T1000 (cell line): ENCODE results near the gene CMTM6.
"Not testable (repeated sequence)": the region's sequence is repeated elsewhere in the genome, so short reads cannot be mapped to it uniquely, and the experiment has no call there.

Experiments used
- DNase-seq: peaks from one replicate; lab custom pipeline; 2025; ENCODE audit warnings: mixed read lengths; lab: John Stamatoyannopoulos, UW

CMTM6 gene

DNA sequence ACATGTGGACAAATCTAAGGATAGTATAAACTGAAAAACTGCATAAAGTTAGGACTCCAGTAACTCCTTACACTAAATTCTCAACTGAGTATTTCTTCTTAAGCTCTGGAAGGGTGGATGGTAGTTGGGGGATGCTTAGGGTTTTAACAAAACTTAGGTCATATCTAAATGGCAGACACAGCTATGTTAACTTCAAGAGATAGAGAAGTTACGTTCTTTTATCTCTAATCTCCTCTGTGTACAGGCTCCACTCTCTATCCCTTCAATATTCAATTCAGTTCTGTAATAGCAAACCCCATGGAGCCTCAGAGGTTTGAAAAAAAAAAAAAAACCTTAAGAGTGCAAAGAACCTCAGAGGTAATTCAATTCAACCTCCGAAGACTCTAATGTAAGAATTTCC is 3.1 kb downstream of the CMTM6 start:
- DNase-seq = no peak

DNA sequence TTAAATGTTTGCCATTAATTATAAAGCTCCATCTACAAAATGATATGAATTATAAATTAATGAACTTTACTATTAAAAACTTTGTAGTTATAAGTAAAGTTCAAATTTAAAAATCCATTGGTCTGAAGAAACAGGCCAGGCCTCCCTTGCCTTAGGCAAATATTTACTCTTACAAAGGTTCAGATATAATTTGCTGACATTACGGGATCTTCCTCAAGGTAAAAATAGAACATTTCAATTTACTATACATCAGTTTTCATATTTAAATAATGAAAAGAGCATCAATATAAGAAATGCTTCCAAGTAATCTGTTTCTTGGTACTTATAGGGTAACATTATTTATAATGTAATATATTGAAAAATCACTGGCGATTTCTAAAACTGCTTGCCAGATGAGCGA is 3.7 kb downstream of the CMTM6 start:
- DNase-seq = no peak

DNA sequence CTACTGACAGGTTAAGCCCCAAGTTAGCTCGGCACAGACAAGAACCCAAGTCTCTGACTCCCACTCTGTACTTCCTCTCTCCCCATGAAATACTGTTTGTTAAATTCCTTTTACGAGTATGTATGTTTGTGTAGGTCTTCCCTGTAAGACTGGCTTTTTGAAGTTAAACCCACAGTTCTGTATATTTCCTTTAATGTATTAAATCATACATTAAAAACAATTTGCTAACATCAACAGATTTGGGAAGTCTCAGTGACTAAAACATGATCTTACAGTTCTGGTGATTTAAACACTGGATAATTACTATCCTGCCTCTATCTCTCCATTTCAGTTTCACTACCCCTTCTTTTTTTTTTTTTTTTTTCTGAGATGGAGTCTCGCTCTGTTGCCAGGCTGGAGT is 4.4 kb downstream of the CMTM6 start:
- DNase-seq = no peak

DNA sequence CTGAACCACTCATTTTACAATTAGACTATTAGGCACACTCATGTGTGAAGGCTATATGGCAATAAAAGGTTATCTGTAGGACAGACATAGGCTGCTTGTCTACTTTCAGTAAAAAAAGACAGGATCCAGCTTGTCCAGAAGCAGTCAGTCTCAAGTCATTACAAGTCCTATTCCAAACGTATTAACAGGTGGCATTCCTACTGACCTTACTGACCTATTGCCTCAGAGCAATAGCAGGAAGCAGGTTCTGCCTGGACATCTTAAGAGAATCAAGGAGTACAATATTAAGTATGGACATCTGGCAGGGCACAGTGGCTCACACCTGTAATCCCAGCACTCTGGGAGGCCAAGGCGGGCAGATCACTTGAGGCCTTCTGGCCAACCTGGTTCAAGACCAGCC is 7.0 kb downstream of the CMTM6 start:
- DNase-seq = no peak

DNA sequence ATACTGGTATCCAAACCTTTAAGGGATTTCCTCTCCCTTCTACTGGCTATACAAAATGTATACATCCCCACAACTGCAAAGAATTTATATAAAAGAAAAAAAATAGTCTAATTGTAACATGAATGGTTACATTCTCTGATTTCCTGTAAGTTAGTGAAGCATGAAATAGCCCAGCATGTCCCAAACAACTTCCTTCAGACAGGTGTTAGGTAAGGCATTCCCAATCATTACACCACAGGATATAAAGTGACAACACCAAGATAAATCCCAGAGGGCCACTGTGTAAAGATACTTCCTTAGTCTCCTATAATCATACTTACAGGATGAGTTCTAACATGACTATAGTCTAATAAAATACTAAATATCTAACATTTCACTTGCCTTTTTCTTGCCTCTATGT is 7.6 kb downstream of the CMTM6 start:
- DNase-seq = no peak

DNA sequence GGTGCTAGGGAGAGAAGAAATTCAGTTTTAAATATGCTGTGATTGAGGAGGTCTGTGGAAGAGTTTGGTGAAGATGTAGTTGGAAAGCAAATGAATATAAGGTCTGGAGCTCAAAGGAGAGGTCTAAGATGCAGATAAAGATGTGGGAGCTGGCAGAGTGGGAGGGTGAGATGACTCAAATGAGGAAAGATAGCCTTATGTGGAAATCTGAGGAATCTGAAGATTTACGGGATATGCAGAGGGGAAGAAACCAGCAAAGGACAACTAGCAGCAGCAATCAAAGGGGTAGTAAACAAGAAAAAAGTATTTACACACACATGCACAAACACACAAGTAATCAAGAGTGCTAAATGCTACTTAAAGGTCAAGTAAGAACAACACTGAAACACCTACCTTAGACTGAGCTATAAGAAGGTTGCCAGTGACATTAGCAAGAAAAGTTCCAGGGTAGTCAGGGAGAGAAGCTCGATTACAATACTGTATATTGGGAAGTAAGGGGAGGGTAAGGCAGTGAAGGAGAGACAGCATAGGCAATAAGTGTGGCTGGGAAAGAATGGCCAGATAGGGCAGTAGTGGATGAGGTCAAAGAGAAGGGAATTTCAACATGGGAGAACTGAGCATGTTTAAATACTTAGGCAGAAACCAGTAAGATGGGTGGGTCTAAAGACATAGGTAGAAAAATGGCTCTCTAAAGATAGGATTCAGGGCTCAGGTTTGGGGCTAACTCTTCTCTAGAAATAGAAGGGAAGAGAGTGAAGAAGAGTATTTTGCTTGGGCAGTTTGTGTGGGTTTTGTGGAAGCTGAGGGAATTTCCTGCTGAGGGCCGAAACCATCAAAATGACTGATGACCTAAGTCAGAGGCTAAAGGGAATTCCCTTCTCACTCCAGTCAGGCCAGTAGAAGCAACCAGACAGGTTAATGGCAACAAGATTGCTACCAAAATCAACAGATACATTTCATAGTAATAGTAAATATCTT is 8.9 kb downstream of the CMTM6 start:
- DNase-seq = no peak

DNA sequence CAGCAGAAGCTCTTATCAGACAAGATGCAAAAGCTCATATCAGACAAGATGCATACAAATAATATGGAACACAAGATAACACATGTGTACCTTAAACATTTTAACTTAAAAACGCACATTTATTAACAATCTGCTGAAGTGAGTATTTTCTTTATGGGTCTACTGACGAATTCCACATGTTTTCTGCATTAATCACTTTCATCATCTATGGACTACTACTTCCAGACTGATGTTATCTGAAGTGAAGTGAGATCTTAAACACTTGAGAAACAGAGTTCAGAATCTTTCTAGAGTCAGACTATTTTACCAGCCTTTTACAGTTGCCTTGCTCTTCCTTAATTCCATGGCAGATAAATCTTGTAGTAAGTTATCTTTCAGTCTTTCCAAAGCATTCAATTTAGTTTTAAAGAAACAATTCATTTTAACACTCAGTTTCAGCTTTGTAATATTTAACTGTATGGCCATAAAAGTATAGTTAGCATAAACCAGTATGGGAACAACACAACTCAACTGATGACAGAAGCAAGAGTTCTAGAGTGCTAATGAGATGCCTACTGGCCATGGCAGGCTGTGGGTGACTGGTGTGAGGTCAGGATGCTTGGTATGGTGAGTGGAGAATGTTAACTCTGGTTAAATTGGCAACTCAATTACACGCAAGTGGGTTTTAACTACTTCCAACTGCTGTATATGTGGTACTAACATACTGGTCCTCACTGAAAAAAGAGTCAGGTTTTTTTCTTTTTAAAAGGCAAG is 9.8 kb downstream of the CMTM6 start:
- DNase-seq = no peak

DNA sequence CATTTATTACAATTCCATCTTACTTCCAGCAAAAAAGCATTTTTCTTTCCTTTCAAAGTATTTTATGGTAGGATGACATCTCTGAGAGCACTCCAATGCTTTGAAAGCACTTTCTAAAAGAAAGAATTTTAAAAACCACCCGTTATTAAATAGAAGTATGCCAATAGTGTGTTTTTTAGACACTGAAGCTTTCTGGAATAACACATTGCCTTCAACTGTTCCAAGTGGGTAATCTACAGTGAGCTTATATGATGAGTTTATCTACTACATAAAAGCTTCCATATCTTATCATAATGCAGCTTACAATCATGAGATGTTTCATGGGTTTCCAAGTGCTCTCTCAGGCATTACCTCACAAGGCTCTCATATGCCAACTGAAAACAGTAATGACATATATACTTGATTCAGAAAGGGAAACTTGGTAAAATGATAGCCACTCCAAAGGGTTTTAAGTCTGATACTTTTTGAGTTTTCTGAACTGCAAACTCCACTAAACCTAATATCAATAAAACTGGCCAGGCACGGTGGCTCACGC is 14.1 kb downstream of the CMTM6 start:
- no peak for DNase-seq

DNA sequence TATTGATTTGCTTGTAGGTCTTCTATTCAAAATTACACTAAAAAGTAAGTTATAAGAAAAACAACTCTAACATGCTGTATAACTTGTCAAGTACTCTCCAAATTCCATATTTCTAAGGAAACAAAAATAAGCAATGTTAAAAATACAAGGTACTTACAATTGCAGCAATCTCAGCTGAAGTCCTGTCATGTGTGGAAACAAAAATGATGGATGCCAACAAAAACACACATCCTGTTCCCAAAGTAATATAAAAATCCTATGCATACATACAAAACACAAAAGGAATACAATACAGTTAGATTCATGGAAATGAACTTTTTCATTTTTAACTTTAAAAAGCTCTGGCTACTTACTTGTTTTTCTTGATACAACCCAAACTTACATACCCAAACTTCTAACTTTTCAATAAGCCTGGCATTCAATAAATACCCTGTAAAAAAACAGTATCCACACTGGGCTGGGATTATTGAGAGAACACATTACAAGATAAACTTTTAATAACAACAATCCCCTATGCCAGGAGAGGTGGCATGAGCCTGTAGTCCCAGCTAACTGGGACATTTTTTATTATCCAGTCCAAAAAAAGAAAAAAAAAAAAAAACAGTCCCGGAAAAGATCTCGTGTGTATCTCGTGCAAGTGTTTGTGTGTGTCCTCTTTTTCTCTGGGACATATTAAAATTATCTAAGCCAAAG is 14.7 kb downstream of the CMTM6 start:
- no peak for DNase-seq

DNA sequence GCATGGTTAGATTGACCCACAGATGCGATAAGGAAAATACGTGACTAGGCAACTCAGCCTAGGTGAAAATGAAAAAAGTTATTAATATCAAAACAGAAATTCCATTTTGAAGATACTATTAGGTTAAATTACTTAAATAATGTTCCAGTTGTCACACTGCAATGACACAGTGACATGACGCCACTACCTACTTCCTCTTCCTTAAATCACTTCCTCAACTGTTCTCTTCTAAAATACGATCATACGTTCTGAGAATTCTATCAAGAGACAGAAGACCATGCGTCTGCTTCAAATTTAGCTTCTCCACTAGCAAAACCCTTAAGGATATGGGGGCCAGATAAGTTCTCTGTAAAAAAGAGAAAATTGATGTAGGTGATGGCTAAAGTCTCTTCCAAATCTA is 18.2 kb downstream of the CMTM6 start:
- DNase-seq = no peak

DNA sequence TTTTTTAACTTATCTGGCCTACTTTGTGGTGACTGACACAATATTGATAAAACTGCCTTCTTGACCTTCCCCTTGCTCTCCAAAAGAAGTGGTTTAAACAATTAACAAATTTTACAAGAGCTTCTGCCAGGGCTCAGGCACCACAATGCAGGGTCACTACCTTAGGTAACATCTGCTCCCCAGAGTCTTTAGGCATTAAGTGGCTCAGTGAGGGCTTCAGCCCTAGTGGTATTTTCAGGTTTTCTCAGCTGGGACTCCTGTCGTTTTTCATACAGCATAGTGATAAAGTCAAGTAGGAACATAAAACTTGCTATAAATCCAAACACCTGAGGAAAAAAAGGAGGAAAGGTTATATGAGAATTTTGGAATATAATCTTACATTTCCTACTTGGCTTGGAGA is 18.9 kb downstream of the CMTM6 start:
- no peak for DNase-seq

DNA sequence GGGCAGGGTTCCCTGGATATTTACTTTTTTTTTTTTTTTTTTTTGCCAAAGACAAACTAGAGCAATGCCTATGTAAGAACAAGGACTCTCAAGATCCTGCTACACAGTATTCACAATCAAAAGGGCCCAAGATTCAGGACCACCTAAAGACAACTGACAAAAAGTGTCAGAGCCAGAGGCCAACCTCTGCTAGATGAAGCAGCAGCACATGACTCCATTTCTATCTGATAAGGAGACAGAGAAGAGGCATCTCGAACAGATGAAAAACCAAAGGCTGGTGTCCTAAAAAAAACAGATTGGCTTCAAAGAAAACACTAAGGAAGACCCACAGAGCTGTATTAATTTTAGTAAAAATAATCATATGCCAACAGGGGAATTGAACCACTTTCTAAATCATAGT is 20.0 kb downstream of the CMTM6 start:
- DNase-seq = no peak

DNA sequence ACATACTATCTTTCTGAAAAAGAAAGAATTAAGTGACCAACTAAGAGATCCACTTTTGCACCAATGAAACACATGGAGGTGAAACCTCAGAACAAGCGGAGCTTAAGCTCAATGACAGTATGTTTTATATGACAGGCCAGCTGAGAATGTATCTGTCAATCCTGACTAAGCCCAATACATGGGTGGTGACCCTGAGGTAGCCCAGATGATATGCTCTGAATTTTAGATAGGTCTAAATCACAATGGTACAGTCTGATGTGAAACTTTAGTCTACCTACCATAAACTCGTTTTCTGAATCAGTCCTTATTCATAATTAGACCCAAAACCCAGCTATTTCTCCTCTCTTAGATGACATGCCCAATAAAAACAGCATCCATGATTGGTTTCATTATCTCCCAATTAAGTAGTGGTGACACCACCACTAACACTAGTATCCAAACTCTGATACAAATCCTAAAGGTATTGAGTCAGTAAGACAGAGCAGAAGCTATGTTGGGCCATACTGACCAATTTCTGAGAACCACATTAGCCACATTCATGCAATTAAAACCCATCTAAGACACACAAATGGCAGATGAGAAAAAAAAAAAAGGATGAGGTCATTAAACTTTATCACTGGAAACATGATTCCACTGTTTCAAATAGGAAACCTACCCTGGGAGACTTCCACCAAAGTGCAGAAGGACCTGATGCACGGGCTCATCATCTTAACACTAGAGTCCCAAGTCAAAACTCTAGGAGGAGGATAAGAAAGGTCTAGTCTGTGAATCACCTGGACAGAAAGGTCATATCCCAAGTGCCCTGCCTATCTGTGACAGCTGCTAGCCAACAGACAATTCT is 20.6 kb downstream of the CMTM6 start:
- DNase-seq = no peak

DNA sequence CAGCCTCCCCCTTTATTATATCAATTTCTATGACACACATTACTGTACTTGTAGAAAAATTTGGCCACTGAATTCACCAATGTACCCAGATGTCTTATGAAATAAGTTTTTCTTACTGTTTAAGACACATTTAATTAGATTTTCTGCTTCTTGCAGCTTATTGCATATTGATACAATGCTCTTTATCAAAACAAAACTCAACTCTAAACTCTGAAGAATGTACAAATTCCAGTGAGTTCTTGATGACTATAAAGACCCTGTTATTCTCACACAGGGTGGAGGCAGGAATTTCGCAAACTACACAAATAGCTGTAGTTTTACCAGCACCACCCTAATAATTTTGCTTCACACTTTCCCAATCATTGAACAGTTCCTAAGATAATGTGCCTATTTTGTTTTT is 22.0 kb downstream of the CMTM6 start:
- no peak for DNase-seq

DNA sequence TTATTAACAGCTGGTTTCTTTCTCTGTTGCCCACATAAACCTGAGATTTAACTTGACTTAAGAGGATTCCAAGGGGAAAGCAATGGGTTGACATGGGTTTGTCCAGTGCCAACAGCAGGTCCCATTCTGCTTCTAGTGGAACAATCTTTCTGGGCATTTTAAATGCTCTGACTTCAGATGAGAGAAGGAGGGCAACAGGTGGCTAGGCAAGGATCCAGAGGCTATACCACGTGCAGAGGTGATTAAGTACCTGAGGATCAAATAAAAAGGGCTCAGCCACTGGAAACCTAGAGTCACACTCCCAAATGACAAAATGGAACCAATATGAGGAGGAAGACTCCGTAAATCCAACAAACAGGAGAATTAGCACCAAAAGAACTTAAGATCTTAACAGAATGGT is 28.5 kb downstream of the CMTM6 start:
- DNase-seq = no peak

DNA sequence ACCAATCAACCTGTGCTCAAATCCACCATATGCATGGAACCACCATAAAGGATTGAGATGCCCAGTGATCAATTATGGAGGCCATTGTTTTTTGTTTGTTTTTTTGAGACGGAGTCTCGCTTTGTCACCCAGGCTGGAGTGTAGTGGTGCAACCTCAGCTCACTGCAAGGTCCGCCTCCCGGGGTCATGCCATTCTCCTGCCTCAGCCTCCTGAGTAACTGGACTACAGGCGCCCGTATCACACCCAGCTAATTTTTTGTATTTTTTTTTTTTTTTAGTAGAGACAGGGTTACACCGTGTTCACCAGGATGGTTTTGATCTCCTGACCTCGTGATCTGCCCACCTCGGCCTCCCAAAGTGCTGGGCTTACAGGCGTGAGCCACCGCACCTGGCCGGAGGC is 30.5 kb downstream of the CMTM6 start:
- DNase-seq = not testable (repeated sequence)

DNA sequence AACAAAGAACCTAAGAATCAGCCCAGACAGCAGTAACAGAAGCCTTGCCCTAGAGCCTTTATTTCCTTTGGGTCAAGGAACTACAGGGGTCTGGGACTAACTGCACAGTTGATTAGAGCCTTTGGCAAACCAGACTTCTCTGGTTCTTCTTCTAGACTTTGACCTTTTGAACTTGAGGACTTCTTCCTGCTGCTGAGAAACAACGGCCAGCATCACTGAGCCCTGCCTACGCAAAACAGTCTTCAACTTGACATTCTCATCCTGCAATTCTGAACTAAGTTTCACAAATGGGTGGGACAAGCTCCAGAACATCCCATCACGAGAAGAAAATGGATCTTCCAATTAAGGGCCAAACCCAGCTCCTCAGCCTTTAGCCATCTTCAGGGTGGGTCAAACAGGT is 31.4 kb downstream of the CMTM6 start:
- DNase-seq = no peak

DNA sequence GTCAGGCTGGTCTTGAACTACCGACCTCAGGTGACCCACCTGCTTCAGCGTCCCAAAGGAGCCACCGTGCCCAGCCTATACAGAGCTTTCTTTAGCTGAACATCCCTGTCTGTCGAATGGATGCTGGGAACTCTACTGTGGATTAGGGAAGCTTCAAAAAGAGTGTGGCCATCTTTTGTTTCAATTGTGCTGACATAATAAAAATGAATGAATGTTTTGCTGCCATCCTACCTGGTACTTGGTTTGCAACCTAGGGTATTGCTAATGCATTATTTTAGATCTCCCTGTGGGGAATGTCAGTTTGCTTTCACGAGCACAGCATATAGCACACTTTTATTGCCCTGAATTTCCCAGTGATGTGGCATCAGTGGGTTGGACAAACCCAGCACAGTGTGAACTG is 32.3 kb downstream of the CMTM6 start:
- DNase-seq = no peak

DNA sequence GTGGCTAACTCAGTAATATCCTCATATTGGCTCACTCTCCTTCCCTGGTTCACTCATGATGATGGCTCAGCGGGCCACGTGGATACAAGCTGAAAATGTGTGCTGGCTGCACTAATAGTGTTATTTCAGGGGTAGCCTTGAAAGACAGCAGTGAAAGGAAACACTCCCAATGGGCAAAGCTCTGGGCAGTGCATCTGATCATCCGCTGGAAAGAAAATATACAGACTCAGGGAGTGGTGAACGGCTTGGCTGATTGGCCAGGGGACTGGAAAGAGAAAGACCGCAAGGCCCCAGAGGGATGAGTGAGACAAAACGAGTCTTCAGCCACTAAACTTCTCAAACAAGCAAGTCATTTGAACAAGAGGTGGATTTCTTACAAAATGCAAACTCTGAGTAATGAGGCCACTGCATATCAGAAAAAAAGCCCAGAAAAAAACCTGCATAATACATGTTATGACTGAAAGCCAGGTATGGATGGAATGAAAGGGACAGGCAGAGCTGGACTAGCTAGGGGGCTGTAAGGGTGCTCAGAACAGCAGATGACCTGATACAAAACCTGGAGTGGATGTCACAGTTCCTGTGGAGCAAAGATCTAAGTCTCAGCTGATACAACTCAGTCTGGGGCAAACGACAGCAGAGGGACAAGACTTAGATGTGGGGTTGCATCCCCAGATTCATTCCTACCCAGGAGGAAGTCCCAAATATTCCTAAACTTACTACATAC is 33.3 kb downstream of the CMTM6 start:
- DNase-seq = peak; percentile 31

DNA sequence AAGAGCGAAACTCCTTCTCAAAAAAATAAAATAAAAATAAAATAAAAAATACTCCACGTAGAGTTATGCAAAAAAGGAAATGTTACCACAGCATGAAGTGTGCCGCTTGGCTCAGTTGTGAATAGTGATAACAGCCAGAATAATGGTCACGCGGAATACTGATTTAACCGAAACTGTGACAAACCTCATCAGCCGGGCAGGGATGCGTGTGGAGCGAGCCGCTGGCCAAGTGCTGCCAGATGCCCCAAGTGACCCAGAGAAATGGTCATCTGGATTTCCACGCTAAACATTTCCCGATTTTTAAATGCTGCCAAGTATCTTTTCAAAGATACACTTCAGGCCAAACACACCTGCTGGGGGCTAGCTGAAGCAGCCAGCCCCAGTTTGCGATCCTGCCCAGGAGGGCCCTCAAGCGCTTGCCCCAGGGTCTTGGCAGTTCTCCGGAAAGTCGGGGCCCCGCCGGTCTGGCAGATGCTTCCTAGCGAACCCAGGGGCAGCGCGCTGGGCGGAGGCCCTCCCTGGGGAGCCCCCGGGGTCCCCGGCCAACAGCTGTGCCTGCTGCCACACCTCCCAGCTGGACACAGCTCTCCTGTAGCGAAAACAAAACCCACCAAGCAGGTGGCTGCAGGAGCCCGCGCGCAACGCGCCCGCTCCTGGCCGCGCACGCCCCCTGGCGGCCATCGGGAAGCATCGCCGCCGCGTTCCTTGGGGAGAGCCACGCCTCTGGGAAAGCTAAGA is 35.1 kb downstream of the CMTM6 start:
- DNase-seq = peak; percentile 45
